Measurements from ENCODE around the gene TRAPPC12.
A peak's percentile ranks its signal among the peaks of the same experiment; 100 is the strongest.

Gene TRAPPC12

GRCh38 chr2:3398857-3399256 is 19.4 kb downstream of the TRAPPC12 start:
- Mint-ChIP-seq H3K9me3 (peaks cover 48% of the 10 kb centered on the region), H3K4me1 (peaks cover 20% of the 10 kb centered on the region), H3K27me3 (ENCODE audit: low read depth, poor library complexity) (peaks cover 2% of the 10 kb centered on the region), H3K4me3 (no peak overlapping the region), H3K36me3 (ENCODE audit: low read depth) (peaks cover 75% of the 10 kb centered on the region), H3K27ac (no peak overlapping the region)
- TF ChIP-seq, protein P1, sequence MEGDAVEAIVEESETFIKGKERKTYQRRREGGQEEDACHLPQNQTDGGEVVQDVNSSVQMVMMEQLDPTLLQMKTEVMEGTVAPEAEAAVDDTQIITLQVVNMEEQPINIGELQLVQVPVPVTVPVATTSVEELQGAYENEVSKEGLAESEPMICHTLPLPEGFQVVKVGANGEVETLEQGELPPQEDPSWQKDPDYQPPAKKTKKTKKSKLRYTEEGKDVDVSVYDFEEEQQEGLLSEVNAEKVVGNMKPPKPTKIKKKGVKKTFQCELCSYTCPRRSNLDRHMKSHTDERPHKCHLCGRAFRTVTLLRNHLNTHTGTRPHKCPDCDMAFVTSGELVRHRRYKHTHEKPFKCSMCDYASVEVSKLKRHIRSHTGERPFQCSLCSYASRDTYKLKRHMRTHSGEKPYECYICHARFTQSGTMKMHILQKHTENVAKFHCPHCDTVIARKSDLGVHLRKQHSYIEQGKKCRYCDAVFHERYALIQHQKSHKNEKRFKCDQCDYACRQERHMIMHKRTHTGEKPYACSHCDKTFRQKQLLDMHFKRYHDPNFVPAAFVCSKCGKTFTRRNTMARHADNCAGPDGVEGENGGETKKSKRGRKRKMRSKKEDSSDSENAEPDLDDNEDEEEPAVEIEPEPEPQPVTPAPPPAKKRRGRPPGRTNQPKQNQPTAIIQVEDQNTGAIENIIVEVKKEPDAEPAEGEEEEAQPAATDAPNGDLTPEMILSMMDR (IDR thresholded peaks at IDR 0.05): no peak
- DNase-seq: no peak

- peak overlapping the region; percentile 56 for H3K27ac Mint-ChIP-seq
- TF ChIP-seq, protein P1 (IDR thresholded peaks at IDR 0.05): no peak
- no peak for DNase-seq
- H3K4me1 Mint-ChIP-seq: peaks cover 20% of the 10 kb centered on the region
- H3K4me3 Mint-ChIP-seq: no peak overlapping the region
- peaks cover 75% of the 10 kb centered on the region for H3K36me3 Mint-ChIP-seq (ENCODE audit: low read depth)
- H3K27me3 Mint-ChIP-seq (ENCODE audit: low read depth, poor library complexity): peaks cover 2% of the 10 kb centered on the region
- H3K9me3 Mint-ChIP-seq: peaks cover 42% of the 10 kb centered on the region
Measured at GRCh38 chr2:3399381-3399780, 19.9 kb downstream of the TRAPPC12 start.

DNA sequence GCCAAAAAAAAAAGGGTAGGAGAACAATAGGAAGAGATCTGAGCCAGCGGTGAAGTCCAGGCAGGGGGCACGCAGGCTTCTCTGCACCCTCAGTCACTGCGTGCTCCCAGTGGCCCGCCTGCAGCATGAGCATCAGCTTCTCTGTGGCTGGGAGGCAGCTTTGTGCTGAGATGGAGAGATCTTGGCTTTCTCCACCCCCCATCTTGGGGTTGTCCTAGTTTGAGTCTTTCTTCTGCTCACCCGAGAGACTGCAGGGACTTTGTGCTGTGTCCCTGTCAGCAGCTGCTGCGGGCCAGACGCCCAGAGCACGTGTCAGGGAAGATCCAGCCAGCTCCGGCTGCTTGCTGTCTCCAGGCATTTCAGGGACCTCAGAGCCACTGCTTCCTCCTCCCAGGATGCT is 20.3 kb downstream of the TRAPPC12 start:
- Mint-ChIP-seq H3K4me3 (no peak overlapping the region), H3K27me3 (ENCODE audit: low read depth, poor library complexity) (peaks cover 2% of the 10 kb centered on the region), H3K36me3 (ENCODE audit: low read depth) (peaks cover 72% of the 10 kb centered on the region), H3K4me1 (peaks cover 20% of the 10 kb centered on the region), H3K9me3 (peaks cover 38% of the 10 kb centered on the region), H3K27ac (no peak overlapping the region)
- TF ChIP-seq, protein P1 (IDR thresholded peaks at IDR 0.05): no peak
- no peak for DNase-seq

- TF ChIP-seq, protein P1 (IDR thresholded peaks at IDR 0.05): no peak
- H3K36me3 Mint-ChIP-seq (ENCODE audit: low read depth): peaks cover 52% of the 10 kb centered on the region
- peaks cover 17% of the 10 kb centered on the region for H3K4me1 Mint-ChIP-seq
- H3K9me3 Mint-ChIP-seq: no peaks in the 10 kb centered on the region
- no peak overlapping the region for H3K4me3 Mint-ChIP-seq
- peak overlapping the region; percentile 35 for H3K27ac Mint-ChIP-seq
- no peaks in the 10 kb centered on the region for H3K27me3 Mint-ChIP-seq (ENCODE audit: low read depth, poor library complexity)
- no peak for DNase-seq
Measured at GRCh38 chr2:3403587-3404334, 24.3 kb downstream of the TRAPPC12 start.

DNA sequence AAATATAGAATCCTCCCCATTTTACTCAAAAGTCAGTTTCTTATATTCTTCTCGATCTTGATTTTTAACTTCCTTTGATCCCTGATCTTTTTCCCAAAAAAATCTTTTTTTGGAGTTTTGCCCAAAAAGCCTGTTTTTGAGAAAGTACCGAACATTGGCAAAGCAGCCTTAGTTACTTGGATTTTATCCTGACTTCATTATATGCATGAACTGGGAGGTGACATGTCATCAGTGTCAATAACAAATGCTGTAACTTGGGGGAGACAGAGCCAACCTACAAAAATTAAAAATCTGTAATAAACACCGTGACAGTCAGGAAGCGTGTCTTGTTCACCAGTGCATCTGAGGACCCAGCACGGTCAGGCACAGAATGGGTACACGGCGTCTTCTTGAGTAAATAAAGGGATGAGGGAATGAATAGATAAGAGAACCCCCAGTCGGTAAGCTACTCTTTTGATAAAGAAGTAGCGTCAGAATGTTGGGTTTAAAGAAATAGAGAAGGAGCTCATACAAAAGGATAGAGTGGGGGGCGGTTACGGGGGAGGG is 24.9 kb downstream of the TRAPPC12 start:
- Mint-ChIP-seq H3K4me3 (no peak overlapping the region), H3K4me1 (peaks cover 11% of the 10 kb centered on the region), H3K27me3 (ENCODE audit: low read depth, poor library complexity) (no peaks in the 10 kb centered on the region), H3K9me3 (no peaks in the 10 kb centered on the region), H3K36me3 (ENCODE audit: low read depth) (peaks cover 50% of the 10 kb centered on the region), H3K27ac (peak overlapping the region; percentile 35)
- TF ChIP-seq, protein P1 (IDR thresholded peaks at IDR 0.05): no peak
- DNase-seq: no peak

GRCh38 chr2:3405307-3405706 is 25.8 kb downstream of the TRAPPC12 start:
- TF ChIP-seq, protein P1 (IDR thresholded peaks at IDR 0.05): no peak
- Mint-ChIP-seq H3K27ac (peak overlapping the region; percentile 17), H3K27me3 (ENCODE audit: low read depth, poor library complexity) (no peaks in the 10 kb centered on the region)

More at GRCh38 chr2:3405307-3405706, 25.8 kb downstream of the TRAPPC12 start:
- Mint-ChIP-seq H3K9me3 (no peaks in the 10 kb centered on the region), H3K4me3 (no peak overlapping the region), H3K36me3 (ENCODE audit: low read depth) (peaks cover 56% of the 10 kb centered on the region), H3K4me1 (peaks cover 3% of the 10 kb centered on the region)
- no peak for DNase-seq
